ENCODE results near the gene KRTAP6-3. TPM values are rescaled to one million over a fixed set of nuclear protein-coding genes. Genes with fewer than 3 reads are reported as not detected.

KRTAP6-3 gene
- total RNA-seq, 1 experiment from 2014 or later, result not detected

- TF ChIP-seq ZNF532 (CRISPR knock-in tag; IDR thresholded peaks at IDR 0.05; ENCODE audit: borderline replicate concordance) (no peak), PREB (CRISPR knock-in tag; IDR thresholded peaks at IDR 0.05; ENCODE audit: borderline replicate concordance) (no peak), ZNF425 (CRISPR knock-in tag; conservative IDR thresholded peaks at IDR 0.05) (no peak), E2F5 (CRISPR knock-in tag; IDR thresholded peaks at IDR 0.05) (no peak), ESRRA (CRISPR knock-in tag; IDR thresholded peaks at IDR 0.05; ENCODE audit: borderline replicate concordance) (no peak), SMAD4 (CRISPR knock-in tag; IDR thresholded peaks at IDR 0.05) (no peak), TP53 (CRISPR knock-in tag; IDR thresholded peaks at IDR 0.05) (no peak)
These were observed 14.5 kb upstream of the KRTAP6-3 start (continued) for GRCh38 chr21:30577766-30578165.

- Mint-ChIP-seq H3K27ac (no peak overlapping the region), H3K27me3 (ENCODE audit: low read depth) (no peaks in the 10 kb centered on the region), H3K36me3 (no peaks in the 10 kb centered on the region), H3K4me3 (no peak overlapping the region), H3K9me3 (no peaks in the 10 kb centered on the region), H3K4me1 (no peaks in the 10 kb centered on the region)
- ATAC-seq (no peak), DNase-seq (ENCODE audit: low spot score) (no peak)
- POLR2A ChIA-PET, result no interaction called here
- TF ChIP-seq FOXJ3 (CRISPR knock-in tag; IDR thresholded peaks at IDR 0.05; ENCODE audit: borderline replicate concordance) (no peak), AR (CRISPR knock-in tag; IDR thresholded peaks at IDR 0.05) (no peak), ELF4 (CRISPR knock-in tag; IDR thresholded peaks at IDR 0.05; ENCODE audit: low read depth) (no peak), MXD4 (CRISPR knock-in tag; IDR thresholded peaks at IDR 0.05; ENCODE audit: borderline replicate concordance) (no peak), ATF3 (CRISPR knock-in tag; conservative IDR thresholded peaks at IDR 0.05) (no peak), TEAD4 (CRISPR knock-in tag; IDR thresholded peaks at IDR 0.05) (no peak)
- CTCF ChIA-PET, result no interaction called here
These were observed 12.9 kb upstream of the KRTAP6-3 start for GRCh38 chr21:30579346-30579745.

All from WTC11 (cell line).